DOHH2 (cell line): ENCODE measurements around the gene ALB.
"Not testable (repeated sequence)": the region's sequence is repeated elsewhere in the genome, so short reads cannot be mapped to it uniquely, and the experiment has no call there.

ENCODE experiments used
- H3F3A ChIP-seq: fragments of 200-600 bp; sonication (generic), shearing (Covaris generic); 2 replicates; pipeline ENCODE4 v1.6.0; 2016; ENCODE audit warnings: antibody characterized with exemption, mild to moderate bottlenecking; ENCODE audit not compliant: control insufficient read depth, insufficient read depth
- H3K27ac ChIP-seq: fragments of 200-600 bp; sonication (generic); 2 replicates; pipeline ENCODE4 v1.5.1; 2014; ENCODE audit warnings: low read depth, mild to moderate bottlenecking, low read length, moderate library complexity
- H3K27me3 ChIP-seq: fragments of 200-600 bp; sonication (generic); 2 replicates; pipeline ENCODE4 v1.6.1; 2014; ENCODE audit warnings: mild to moderate bottlenecking, low read length, mixed read lengths; ENCODE audit not compliant: control insufficient read depth
- H3K36me3 ChIP-seq: fragments of 200-600 bp; sonication (generic); 2 replicates; pipeline ENCODE4 v1.6.1; 2014; ENCODE audit warnings: mild to moderate bottlenecking, low read length, moderate library complexity, mixed read lengths; ENCODE audit not compliant: control insufficient read depth
- H3K4me1 ChIP-seq: fragments of 200-600 bp; sonication (generic); 2 replicates; pipeline ENCODE4 v1.6.1; 2014; ENCODE audit warnings: mild to moderate bottlenecking, low read length, mixed read lengths; ENCODE audit not compliant: control insufficient read depth
- H3K4me2 ChIP-seq: fragments of 200-600 bp; sonication (generic); 2 replicates; pipeline ENCODE4 v1.6.0; 2014; ENCODE audit warnings: mild to moderate bottlenecking, low read length, moderate library complexity
- H3K4me3 ChIP-seq: fragments of 200-600 bp; sonication (generic); 2 replicates; pipeline ENCODE4 v1.5.1; 2014; ENCODE audit warnings: mild to moderate bottlenecking, low read length, mixed read lengths
- H3K79me2 ChIP-seq: fragments of 200-600 bp; sonication (generic); 2 replicates; pipeline ENCODE4 v1.6.1; 2014; ENCODE audit warnings: mild to moderate bottlenecking, low read length, mixed read lengths; ENCODE audit not compliant: control insufficient read depth
- H3K9me2 ChIP-seq: fragments of 200-600 bp; sonication (generic); replicated peaks from 2 replicates; pipeline ENCODE4 v1.6.1; 2014; ENCODE audit warnings: mild to moderate bottlenecking, low read length, mixed read lengths; ENCODE audit not compliant: control insufficient read depth
- H3K9me3 ChIP-seq: fragments of 200-600 bp; sonication (generic); 2 replicates; pipeline ENCODE4 v1.6.1; 2014; ENCODE audit warnings: antibody characterized with exemption, low read length, mixed read lengths; ENCODE audit not compliant: control insufficient read depth, insufficient read depth
- H4K20me1 ChIP-seq: fragments of 200-600 bp; sonication (generic); 2 replicates; pipeline ENCODE4 v1.6.0; 2014; ENCODE audit warnings: low read depth, mild to moderate bottlenecking, antibody characterized with exemption, low read length, moderate library complexity; ENCODE audit not compliant: control insufficient read depth, insufficient read depth
- EZH2phosphoT487 ChIP-seq: fragments of 200-600 bp; sonication (generic); IDR thresholded peaks from 2 replicates; pipeline ENCODE4 v1.6.1; 2017; ENCODE audit warnings: borderline replicate concordance, mild to moderate bottlenecking, antibody characterized with exemption, low read length, moderate library complexity, mixed read lengths
- TF ChIP-seq, protein P1 (sequence below): fragments of 200-600 bp; sonication (generic); IDR thresholded peaks from one replicate; pipeline ENCODE4 v1.5.1; 2014; ENCODE audit warnings: antibody characterized with exemption, mild to moderate bottlenecking, low read depth, low read length; ENCODE audit not compliant: poor library complexity, severe bottlenecking

Gene ALB

DNA sequence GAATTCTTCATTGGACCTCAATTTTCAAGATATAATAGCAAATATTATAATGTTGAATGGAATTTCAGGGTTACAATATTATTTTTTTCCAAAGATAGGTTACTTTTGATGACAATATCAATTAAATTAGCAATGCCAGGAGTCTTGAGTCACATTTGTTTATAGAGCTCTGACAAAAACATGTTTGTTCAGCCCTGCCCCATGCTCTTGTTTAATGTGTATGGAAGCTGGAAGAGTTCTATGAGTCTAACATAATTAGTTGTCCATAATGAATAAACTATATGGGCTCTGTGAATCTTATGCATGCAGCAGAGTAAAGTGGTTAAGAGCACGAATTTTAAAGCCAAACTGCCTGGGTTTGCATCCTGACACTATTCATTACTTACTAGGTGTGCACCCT is 22.9 kb upstream of the ALB start:
- no peaks in the 10 kb centered on the region for H3K79me2 ChIP-seq
- H3K27ac ChIP-seq: no peak overlapping the region
- no peaks in the 10 kb centered on the region for H3K9me3 ChIP-seq
- TF ChIP-seq, protein P1, sequence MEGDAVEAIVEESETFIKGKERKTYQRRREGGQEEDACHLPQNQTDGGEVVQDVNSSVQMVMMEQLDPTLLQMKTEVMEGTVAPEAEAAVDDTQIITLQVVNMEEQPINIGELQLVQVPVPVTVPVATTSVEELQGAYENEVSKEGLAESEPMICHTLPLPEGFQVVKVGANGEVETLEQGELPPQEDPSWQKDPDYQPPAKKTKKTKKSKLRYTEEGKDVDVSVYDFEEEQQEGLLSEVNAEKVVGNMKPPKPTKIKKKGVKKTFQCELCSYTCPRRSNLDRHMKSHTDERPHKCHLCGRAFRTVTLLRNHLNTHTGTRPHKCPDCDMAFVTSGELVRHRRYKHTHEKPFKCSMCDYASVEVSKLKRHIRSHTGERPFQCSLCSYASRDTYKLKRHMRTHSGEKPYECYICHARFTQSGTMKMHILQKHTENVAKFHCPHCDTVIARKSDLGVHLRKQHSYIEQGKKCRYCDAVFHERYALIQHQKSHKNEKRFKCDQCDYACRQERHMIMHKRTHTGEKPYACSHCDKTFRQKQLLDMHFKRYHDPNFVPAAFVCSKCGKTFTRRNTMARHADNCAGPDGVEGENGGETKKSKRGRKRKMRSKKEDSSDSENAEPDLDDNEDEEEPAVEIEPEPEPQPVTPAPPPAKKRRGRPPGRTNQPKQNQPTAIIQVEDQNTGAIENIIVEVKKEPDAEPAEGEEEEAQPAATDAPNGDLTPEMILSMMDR: no peak
- no peak for TF ChIP-seq EZH2phosphoT487
- H3K27me3 ChIP-seq: no peaks in the 10 kb centered on the region
- no peak overlapping the region for H3K4me2 ChIP-seq
- no peaks in the 10 kb centered on the region for H3K4me1 ChIP-seq
- H4K20me1 ChIP-seq: no peaks in the 10 kb centered on the region
- no peaks in the 10 kb centered on the region for H3F3A ChIP-seq
- H3K36me3 ChIP-seq: no peaks in the 10 kb centered on the region
- no peaks in the 10 kb centered on the region for H3K9me2 ChIP-seq
- no peak overlapping the region for H3K4me3 ChIP-seq

DNA sequence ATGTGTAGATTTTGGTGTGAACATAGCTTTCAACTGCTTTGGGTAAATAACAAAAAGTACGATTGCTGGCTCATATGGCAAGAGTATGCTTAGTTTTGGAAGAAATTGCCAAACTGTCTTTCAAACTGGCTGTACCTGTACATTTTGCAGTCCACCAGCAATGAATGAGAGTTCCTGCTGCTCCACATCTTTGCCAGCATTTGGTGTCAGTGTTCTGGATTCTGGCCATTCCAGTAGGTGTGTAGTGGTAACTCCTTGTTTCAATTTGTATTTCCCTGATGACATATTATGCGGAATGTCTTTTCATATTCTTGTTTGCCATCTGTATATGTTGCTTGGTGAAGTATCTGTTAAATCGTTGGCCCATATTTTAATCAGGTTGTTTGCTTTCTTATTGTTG is 20.6 kb upstream of the ALB start:
- Histone ChIP-seq H3K4me3 (no peak overlapping the region), H3K79me2 (no peaks in the 10 kb centered on the region), H3F3A (no peaks in the 10 kb centered on the region), H4K20me1 (no peaks in the 10 kb centered on the region), H3K9me3 (no peaks in the 10 kb centered on the region), H3K4me2 (no peak overlapping the region), H3K4me1 (no peaks in the 10 kb centered on the region), H3K27ac (no peak overlapping the region), H3K9me2 (no peaks in the 10 kb centered on the region), H3K27me3 (no peaks in the 10 kb centered on the region), H3K36me3 (no peaks in the 10 kb centered on the region)
- TF ChIP-seq, protein P1: no peak
- TF ChIP-seq EZH2phosphoT487: no peak

DNA sequence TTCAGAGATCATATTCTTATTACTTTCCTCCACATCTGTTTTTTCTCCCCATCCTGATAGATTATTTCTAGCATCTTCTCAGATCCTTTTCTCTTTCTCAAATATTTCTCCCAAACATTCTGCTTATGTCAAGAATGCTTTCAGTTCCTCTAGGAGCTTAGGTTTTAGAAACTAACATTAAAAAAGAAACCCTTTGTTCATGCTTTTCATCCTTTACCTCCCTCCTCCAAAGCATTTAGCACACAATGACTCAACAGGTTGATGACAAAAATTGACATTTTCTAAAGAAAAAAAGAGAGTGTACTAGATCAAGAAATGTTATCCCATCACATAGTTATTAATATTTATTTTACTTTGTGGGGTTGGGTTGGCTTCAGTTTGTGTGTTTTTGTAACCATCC is 16.5 kb upstream of the ALB start:
- Histone ChIP-seq H3K4me2 (no peak overlapping the region), H3K9me3 (no peaks in the 10 kb centered on the region), H4K20me1 (no peaks in the 10 kb centered on the region), H3F3A (no peaks in the 10 kb centered on the region), H3K79me2 (no peaks in the 10 kb centered on the region), H3K27me3 (no peaks in the 10 kb centered on the region), H3K4me1 (no peaks in the 10 kb centered on the region), H3K27ac (no peak overlapping the region), H3K4me3 (no peak overlapping the region), H3K9me2 (no peaks in the 10 kb centered on the region), H3K36me3 (no peaks in the 10 kb centered on the region)
- no peak for TF ChIP-seq EZH2phosphoT487
- TF ChIP-seq, protein P1: no peak

DNA sequence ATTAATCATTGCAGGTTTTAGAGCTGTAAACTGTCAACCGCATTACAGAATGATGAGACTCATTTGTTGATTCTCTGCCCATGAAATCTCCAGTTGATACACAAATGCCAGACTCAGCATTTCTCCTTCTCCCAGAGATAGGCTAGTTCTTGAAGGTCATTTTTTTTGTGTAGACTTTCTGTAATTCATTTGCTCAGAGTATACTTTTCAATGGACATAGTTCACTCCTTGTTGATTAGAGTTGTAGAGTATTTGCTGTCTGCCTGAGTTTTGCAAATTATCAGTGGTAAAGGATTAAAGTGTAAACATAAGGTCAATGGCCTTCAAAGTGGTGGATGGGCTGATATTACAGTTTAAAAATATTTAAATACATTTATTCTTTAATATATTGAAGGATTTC is 15.2 kb upstream of the ALB start:
- no peak for TF ChIP-seq EZH2phosphoT487
- TF ChIP-seq, protein P1: no peak
- Histone ChIP-seq H3K4me2 (no peak overlapping the region), H4K20me1 (no peaks in the 10 kb centered on the region), H3K4me3 (no peak overlapping the region), H3K27me3 (no peaks in the 10 kb centered on the region), H3K4me1 (no peaks in the 10 kb centered on the region), H3K9me2 (no peaks in the 10 kb centered on the region), H3F3A (no peaks in the 10 kb centered on the region), H3K36me3 (no peaks in the 10 kb centered on the region), H3K79me2 (no peaks in the 10 kb centered on the region), H3K27ac (no peak overlapping the region), H3K9me3 (no peaks in the 10 kb centered on the region)

DNA sequence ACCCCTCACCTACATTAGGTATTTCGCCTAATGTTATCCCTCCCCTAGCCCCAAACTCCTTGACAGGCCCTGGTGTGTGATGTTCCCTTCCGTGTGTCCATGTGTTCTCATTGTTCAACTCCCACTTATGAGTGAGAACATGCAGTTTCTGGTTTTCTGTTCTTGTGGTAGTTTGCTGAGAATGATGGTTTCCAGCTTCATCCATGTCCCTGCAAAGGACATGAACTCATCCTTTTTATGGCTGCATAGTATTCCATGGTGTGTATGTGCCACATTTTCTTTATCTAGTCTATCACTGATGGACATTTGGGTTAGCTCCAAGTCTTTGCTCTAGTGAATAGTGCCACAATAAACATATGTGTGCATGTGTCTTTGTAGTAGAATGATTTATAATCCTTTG is 14.4 kb upstream of the ALB start:
- H3K27ac ChIP-seq, H3K4me1 ChIP-seq, H3K9me2 ChIP-seq, H3K4me3 ChIP-seq, H3F3A ChIP-seq, H3K4me2 ChIP-seq, H3K9me3 ChIP-seq, H3K36me3 ChIP-seq, H3K27me3 ChIP-seq, H3K79me2 ChIP-seq, H4K20me1 ChIP-seq: not testable (repeated sequence)
